CD4-positive, CD25-positive, alpha-beta regulatory T cell (primary cell): ENCODE data around the gene ASTN1. TPM values are rescaled to one million over a fixed set of nuclear protein-coding genes. Genes with fewer than 3 reads are reported as not detected.

Source experiments
- ATAC-seq, 2 donors: fragments of 150-1000 bp; cut with Tn5 transposase; one replicate each; pipeline ENCODE4 v1.10.0; 2021; ENCODE audit warnings: low read depth in 2 of 2, moderate number of reproducible peaks in 2 of 2, moderate library complexity in 1 of 2
- DNase-seq, 3 donors: peaks; one replicate each; pipeline versions ENCODE4 v3.0.0 to v3.0.0-alpha.2; 2012 to 2022; ENCODE audit warnings: mixed read lengths in 1 of 3
- H3K27ac ChIP-seq: one replicate; pipeline ENCODE4 v1.7.0; 2013; ENCODE audit warnings: mild to moderate bottlenecking, low read length; ENCODE audit not compliant: insufficient read depth, poor library complexity, severe bottlenecking
- H3K27me3 ChIP-seq: one replicate; pipeline ENCODE4 v1.7.0; 2013; ENCODE audit warnings: low read length; ENCODE audit not compliant: control insufficient read depth, insufficient read depth
- H3K36me3 ChIP-seq: one replicate; pipeline ENCODE4 v1.7.0; 2013; ENCODE audit warnings: mild to moderate bottlenecking, low read length, moderate library complexity; ENCODE audit not compliant: control insufficient read depth, insufficient read depth
- H3K4me1 ChIP-seq: 2 replicates; pipeline ENCODE4 v1.7.0; 2013; ENCODE audit warnings: mild to moderate bottlenecking, low read length; ENCODE audit not compliant: insufficient read depth, control insufficient read depth, poor library complexity, severe bottlenecking
- H3K4me3 ChIP-seq: one replicate; pipeline ENCODE4 v1.7.0; 2013; ENCODE audit warnings: low read depth, mild to moderate bottlenecking, low read length, moderate library complexity
- H3K9me3 ChIP-seq, 2 experiments: 1 replicate in 1 of 2; 2 replicates in 1 of 2; pipeline ENCODE4 v1.7.0; 2013; ENCODE audit warnings: low read length in 2 of 2, mild to moderate bottlenecking in 1 of 2, moderate library complexity in 1 of 2; ENCODE audit not compliant: control insufficient read depth in 2 of 2
- H3K27ac Mint-ChIP-seq, 3 donors: one replicate each; pipeline ENCODE4 v1.8.0; 2020 to 2022; ENCODE audit warnings: mild to moderate bottlenecking in 3 of 3, mixed read lengths in 3 of 3, moderate library complexity in 2 of 3
- H3K27me3 Mint-ChIP-seq: one replicate; pipeline ENCODE4 v1.8.0; 2022; ENCODE audit warnings: mild to moderate bottlenecking, mixed read lengths
- H3K36me3 Mint-ChIP-seq: one replicate; pipeline ENCODE4 v1.8.0; 2020; ENCODE audit warnings: mixed read lengths
- H3K4me1 Mint-ChIP-seq, 4 donors: one replicate each; pipeline ENCODE4 v1.8.0; 2020 to 2022; ENCODE audit warnings: mixed read lengths in 4 of 4, mild to moderate bottlenecking in 1 of 4
- H3K4me3 Mint-ChIP-seq, 4 donors: one replicate each; pipeline ENCODE4 v1.8.0; 2020 to 2022; ENCODE audit warnings: mild to moderate bottlenecking in 4 of 4, mixed read lengths in 4 of 4, moderate library complexity in 3 of 4
- H3K9me3 Mint-ChIP-seq, 7 donors: one replicate each; pipeline ENCODE4 v1.8.0; 2020 to 2022; ENCODE audit warnings: mixed read lengths in 7 of 7, mild to moderate bottlenecking in 3 of 7, moderate library complexity in 2 of 7
- polyA plus RNA-seq, 4 donors: library from polyadenylated mRNA; unstranded; fragments of 300-500 nt; fragmentation: Illumina TruSeq; gene quantifications; one replicate each; pipeline ENCODE4 v1.2.3, GENCODE V29; 2021
- total RNA-seq: library from RNA; stranded (reverse); gene quantifications from one replicate; pipeline ENCODE4 v1.2.3, GENCODE V29; 2022

ASTN1 gene
- total and polyA plus RNA-seq, 5 donors from 2014 or later: not detected

DNA sequence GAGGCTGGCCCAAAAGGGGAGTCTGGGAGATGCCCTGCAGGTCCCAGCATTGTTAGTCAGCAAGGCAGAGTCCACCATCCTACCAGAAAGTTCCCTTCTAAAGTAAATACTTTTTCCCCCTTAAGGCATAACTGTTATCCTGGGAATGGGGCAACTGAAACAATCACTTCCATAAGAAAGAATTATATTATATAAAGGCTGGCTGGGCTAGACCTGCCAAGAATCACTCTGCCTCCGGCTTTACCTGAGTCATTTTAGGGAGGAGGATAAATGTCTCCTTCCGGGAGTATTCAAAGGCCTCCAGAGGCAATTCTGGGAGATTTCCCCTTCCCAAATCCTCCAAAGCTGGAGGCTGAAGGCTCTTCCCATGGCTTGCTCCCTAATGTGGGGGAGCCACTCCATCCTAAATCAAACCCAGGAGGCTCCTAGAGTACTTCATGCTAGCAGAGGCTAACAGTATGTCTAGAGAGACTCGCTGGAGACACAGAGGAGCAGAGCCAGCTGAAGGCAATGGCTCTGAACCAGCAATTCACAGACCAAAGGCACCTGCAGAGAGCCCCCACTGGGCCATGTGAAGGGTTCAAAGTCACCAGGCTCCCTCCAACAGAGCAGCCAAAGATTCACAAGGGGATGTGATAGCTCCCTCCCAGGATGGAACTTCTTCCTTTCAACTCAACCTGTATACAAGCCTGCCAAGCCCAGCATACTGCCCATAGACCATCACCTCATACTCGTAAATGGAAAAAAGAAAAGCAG is 116.0 kb downstream of the ASTN1 start:
- no peak overlapping the region for H3K4me3 ChIP-seq
- H3K27me3 ChIP-seq: no peaks in the 10 kb centered on the region
- peaks cover 0 to 5% (median 0%) of the 10 kb centered on the region in 7 donors for H3K9me3 Mint-ChIP-seq
- no peaks in the 10 kb centered on the region for H3K4me1 Mint-ChIP-seq
- ATAC-seq: no peak
- H3K27ac ChIP-seq: no peak overlapping the region
- no peak overlapping the region for H3K27ac Mint-ChIP-seq
- no peaks in the 10 kb centered on the region for H3K9me3 ChIP-seq
- no peaks in the 10 kb centered on the region for H3K36me3 Mint-ChIP-seq
- DNase-seq: no peak
- no peaks in the 10 kb centered on the region for H3K4me1 ChIP-seq
- H3K36me3 ChIP-seq: no peaks in the 10 kb centered on the region
- no peaks in the 10 kb centered on the region for H3K27me3 Mint-ChIP-seq
- H3K4me3 Mint-ChIP-seq: no peak overlapping the region

DNA sequence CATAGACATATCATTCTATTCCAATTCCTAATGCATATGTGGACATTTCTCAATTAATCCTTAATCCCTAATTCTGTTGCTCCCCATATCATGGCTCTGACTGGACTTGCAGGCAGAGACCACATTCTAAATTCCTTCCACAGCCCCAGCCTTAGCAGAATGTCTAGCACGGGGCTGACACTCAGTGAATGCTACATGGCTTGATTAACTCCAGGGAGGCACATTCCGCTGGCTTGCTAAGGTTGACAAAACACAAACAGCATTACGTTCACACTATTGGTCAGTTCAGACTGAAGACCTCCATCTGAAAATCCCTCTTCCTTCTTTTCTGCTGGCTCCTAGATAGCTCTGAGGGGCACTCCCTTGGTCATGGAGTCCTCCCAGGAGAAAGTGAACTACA is 119.4 kb downstream of the ASTN1 start:
- Histone ChIP-seq H3K27me3 (no peaks in the 10 kb centered on the region), H3K4me1 (no peaks in the 10 kb centered on the region), H3K27ac (no peak overlapping the region), H3K9me3 (no peaks in the 10 kb centered on the region), H3K36me3 (no peaks in the 10 kb centered on the region), H3K4me3 (no peak overlapping the region)
- H3K27ac Mint-ChIP-seq: no peak overlapping the region
- H3K36me3 Mint-ChIP-seq: no peaks in the 10 kb centered on the region
- H3K4me1 Mint-ChIP-seq: no peaks in the 10 kb centered on the region
- no peak overlapping the region for H3K4me3 Mint-ChIP-seq
- no peaks in the 10 kb centered on the region for H3K27me3 Mint-ChIP-seq
- no peak for ATAC-seq
- peaks cover 0 to 4% (median 0%) of the 10 kb centered on the region in 7 donors for H3K9me3 Mint-ChIP-seq
- DNase-seq: no peak

- ATAC-seq: no peak
- H3K36me3 ChIP-seq: no peaks in the 10 kb centered on the region
- H3K27me3 Mint-ChIP-seq: no peaks in the 10 kb centered on the region
- no peaks in the 10 kb centered on the region for H3K27me3 ChIP-seq
- H3K4me1 Mint-ChIP-seq: no peaks in the 10 kb centered on the region
- H3K4me3 ChIP-seq: no peak overlapping the region
- H3K27ac ChIP-seq: no peak overlapping the region
- DNase-seq: no peak
- H3K27ac Mint-ChIP-seq: peak overlapping the region in 1 of 3 donors; percentile 56
- no peaks in the 10 kb centered on the region for H3K9me3 ChIP-seq
- H3K36me3 Mint-ChIP-seq: no peaks in the 10 kb centered on the region
- H3K4me1 ChIP-seq: no peaks in the 10 kb centered on the region
- no peak overlapping the region for H3K4me3 Mint-ChIP-seq
- peaks cover 0 to 4% (median 1%) of the 10 kb centered on the region in 7 donors for H3K9me3 Mint-ChIP-seq
Measured at GRCh38 chr1:177044390-177044789, 120.1 kb downstream of the ASTN1 start.

DNA sequence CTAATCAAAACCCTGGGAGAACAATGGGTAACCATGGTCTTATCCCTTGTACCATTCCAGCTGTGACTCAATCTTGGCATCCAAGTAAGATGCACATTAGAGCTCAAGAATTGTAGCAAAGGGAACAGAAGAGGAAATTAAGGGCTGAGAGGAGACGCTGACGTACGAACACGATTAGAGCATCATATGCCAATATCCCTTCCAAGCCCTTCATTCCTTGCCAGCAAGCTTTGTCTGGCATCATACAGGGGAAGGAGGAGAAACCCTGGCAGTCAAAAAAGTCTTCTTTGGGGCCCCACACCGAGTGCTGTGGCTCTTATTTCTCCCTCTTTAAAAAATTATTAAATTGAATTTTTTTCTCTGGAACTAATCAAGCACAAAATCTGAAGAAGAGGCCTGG is 120.9 kb downstream of the ASTN1 start:
- no peaks in the 10 kb centered on the region for H3K36me3 Mint-ChIP-seq
- ATAC-seq (no peak), DNase-seq (no peak)
- no peak overlapping the region for H3K27ac Mint-ChIP-seq
- H3K27me3 Mint-ChIP-seq: no peaks in the 10 kb centered on the region
- no peak overlapping the region for H3K4me3 Mint-ChIP-seq
- Histone ChIP-seq H3K4me1 (no peaks in the 10 kb centered on the region), H3K27ac (no peak overlapping the region), H3K9me3 (no peaks in the 10 kb centered on the region), H3K4me3 (no peak overlapping the region), H3K36me3 (no peaks in the 10 kb centered on the region), H3K27me3 (no peaks in the 10 kb centered on the region)
- H3K4me1 Mint-ChIP-seq: no peaks in the 10 kb centered on the region
- peaks cover 0 to 4% (median 1%) of the 10 kb centered on the region in 7 donors for H3K9me3 Mint-ChIP-seq

DNA sequence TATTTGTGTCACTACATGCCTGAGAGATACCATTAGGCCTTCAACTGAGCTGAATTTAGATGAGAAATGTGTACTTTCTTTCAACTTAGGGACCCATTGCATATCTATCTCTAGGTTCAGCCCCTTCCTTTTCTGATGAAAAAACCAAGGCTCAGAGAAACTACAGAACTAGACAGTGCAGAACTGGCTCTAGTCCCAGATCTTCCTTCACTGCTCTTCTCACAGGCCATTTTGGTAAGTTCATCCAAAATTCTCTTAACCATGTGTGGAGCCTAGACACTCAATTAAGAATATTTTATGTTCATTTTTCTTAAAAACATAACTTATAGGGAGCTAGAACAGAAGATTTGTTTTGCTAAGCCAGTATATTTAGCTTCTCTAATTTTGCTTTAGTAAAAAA is 128.9 kb downstream of the ASTN1 start:
- Histone ChIP-seq H3K4me3 (no peak overlapping the region), H3K9me3 (no peaks in the 10 kb centered on the region), H3K36me3 (no peaks in the 10 kb centered on the region), H3K27ac (no peak overlapping the region), H3K4me1 (no peaks in the 10 kb centered on the region), H3K27me3 (no peaks in the 10 kb centered on the region)
- Mint-ChIP-seq H3K36me3 (no peaks in the 10 kb centered on the region), H3K4me3 (no peak overlapping the region), H3K27ac (no peak overlapping the region), H3K9me3 (peaks cover 0 to 4% (median 2%) of the 10 kb centered on the region in 7 donors), H3K4me1 (no peaks in the 10 kb centered on the region), H3K27me3 (no peaks in the 10 kb centered on the region)
- ATAC-seq: no peak
- DNase-seq: no peak

DNA sequence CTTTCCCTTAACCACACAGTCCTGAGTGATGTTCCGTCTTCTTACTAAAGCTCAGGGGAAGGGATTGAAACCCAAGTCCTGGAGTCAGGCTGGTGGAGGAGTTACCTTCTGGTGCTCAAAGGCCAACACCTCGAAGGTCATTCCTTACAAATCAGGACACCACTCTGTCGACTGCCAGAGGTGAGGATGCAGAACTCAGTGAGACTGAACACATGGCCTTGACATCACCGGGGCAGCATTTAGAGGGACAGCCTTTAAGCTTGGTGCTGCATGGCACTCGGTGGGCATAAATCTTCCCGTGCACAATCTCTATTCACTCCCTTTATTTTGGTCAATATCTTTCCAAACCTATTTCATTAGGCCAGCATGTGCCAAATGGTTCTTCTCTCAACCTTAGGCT is 130.9 kb downstream of the ASTN1 start:
- no peak for DNase-seq
- Mint-ChIP-seq H3K9me3 (peaks cover 0 to 4% (median 1%) of the 10 kb centered on the region in 7 donors), H3K4me3 (no peak overlapping the region), H3K36me3 (no peaks in the 10 kb centered on the region), H3K4me1 (no peaks in the 10 kb centered on the region), H3K27me3 (no peaks in the 10 kb centered on the region), H3K27ac (no peak overlapping the region)
- Histone ChIP-seq H3K4me1 (no peaks in the 10 kb centered on the region), H3K27me3 (no peaks in the 10 kb centered on the region), H3K27ac (no peak overlapping the region), H3K9me3 (no peaks in the 10 kb centered on the region), H3K36me3 (no peaks in the 10 kb centered on the region), H3K4me3 (no peak overlapping the region)
- no peak for ATAC-seq

- no peak overlapping the region for H3K27ac ChIP-seq
- H3K4me1 ChIP-seq: no peaks in the 10 kb centered on the region
- H3K27me3 ChIP-seq: no peaks in the 10 kb centered on the region
- ATAC-seq (no peak), DNase-seq (no peak)
- H3K36me3 Mint-ChIP-seq: no peaks in the 10 kb centered on the region
- no peak overlapping the region for H3K27ac Mint-ChIP-seq
- H3K4me3 Mint-ChIP-seq: peak overlapping the region in 1 of 4 donors; percentile 27
- no peaks in the 10 kb centered on the region for H3K4me1 Mint-ChIP-seq
- H3K9me3 ChIP-seq: no peaks in the 10 kb centered on the region
- no peak overlapping the region for H3K4me3 ChIP-seq
- H3K9me3 Mint-ChIP-seq: peaks cover 0 to 4% (median 1%) of the 10 kb centered on the region in 7 donors
- H3K27me3 Mint-ChIP-seq: no peaks in the 10 kb centered on the region
- no peaks in the 10 kb centered on the region for H3K36me3 ChIP-seq
Measured at GRCh38 chr1:177032434-177032833, 132.1 kb downstream of the ASTN1 start.

DNA sequence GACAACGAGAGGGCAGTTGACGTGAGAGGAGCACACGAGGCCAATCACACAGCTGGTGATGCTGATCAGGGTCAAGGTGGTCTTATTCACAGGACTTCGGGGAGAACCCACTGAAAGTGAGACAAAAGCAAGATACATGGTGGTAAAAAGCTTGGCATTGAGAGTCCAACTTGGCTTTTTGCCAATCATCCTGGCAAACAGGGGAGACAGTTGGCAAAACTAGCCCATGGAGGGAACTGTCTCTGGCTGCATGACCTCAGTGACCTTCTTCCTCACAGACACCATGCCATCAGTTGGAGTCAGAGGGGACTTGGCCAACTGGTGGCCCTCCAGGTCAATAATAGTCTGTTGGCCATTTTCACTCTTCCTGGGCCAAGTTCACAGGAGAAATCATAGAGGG is 139.9 kb downstream of the ASTN1 start:
- H3K9me3 ChIP-seq: no peaks in the 10 kb centered on the region
- H3K27ac ChIP-seq: no peak overlapping the region
- DNase-seq (no peak), ATAC-seq (no peak)
- no peaks in the 10 kb centered on the region for H3K4me1 ChIP-seq
- Mint-ChIP-seq H3K4me1 (no peaks in the 10 kb centered on the region), H3K27me3 (no peaks in the 10 kb centered on the region), H3K9me3 (peaks cover 0 to 9% (median 4%) of the 10 kb centered on the region in 7 donors), H3K36me3 (no peaks in the 10 kb centered on the region), H3K4me3 (no peak overlapping the region), H3K27ac (no peak overlapping the region)
- no peaks in the 10 kb centered on the region for H3K27me3 ChIP-seq
- H3K4me3 ChIP-seq: no peak overlapping the region
- H3K36me3 ChIP-seq: no peaks in the 10 kb centered on the region
